Measurements from ENCODE around the gene BCL2.

DNA sequence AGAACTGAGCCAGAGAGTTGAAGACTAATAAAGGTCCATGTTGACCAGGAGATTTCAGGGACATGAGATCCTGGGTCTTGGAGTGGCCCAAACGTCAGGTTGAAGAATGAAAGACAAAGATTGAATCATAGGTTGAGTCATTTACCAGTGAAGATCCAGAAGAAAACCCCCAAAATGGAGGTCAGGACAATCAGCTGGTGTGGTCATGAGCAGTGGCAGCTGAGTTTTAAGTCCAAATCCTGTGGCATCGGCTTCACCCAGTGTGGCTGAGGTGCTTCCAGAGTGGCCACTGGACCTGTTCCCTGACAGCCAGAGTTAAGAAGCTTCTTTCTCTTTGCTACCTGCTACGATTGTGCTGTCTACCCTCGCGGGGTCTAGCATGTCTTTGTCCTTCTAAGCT, 234.0 kb downstream of the BCL2 start:
- no peak for TF ChIP-seq CTCF (conservative IDR thresholded peaks at IDR 0.05; ENCODE audit: low read length)
- TF ChIP-seq EZH2phosphoT487 (IDR thresholded peaks at IDR 0.05; ENCODE audit: borderline replicate concordance, low read depth, low read length), result no peak
